Left colon (tissue), 2 donors: ENCODE results near the gene EXD3. TPM values are rescaled to one million over a fixed set of nuclear protein-coding genes. Genes with fewer than 3 reads are reported as not detected.
"Not testable (repeated sequence)": the region's sequence is repeated elsewhere in the genome, so short reads cannot be mapped to it uniquely, and the experiment has no call there.

ENCODE experiments used
- ATAC-seq: fragments of 200-7000 bp; cut with Tn5 transposase; one replicate; pipeline ENCODE4 v1.9.1; 2020; ENCODE audit warnings: mild to moderate bottlenecking, moderate library complexity
- DNase-seq, 2 donors: peaks; one replicate each; pipeline ENCODE4 v3.0.0-alpha.2; 2020
- intact Hi-C, 2 donors: fragments of 100-400 bp; cut with DNase I in 1 of 2; cut with micrococcal nuclease in 1 of 2; formaldehyde crosslinking; loops; one replicate each; pipeline versions ENCODE4 v1.11.2 to v1.14.0; 2022; cut with DNase I, micrococcal nuclease
- total RNA-seq, 2 donors: library from RNA; stranded (reverse); fragmentation: NEBNext Ultra II Directional; extraction: Animal tissue kit (Norgen Biotek cat#: 25700); gene quantifications; one replicate each; pipeline ENCODE4 v1.2.1, GENCODE V29; 2021
- donor health status: DM: no; HTN: no; CAD: no.
- donor health status: DM: yes; HTN: yes; CAD: no.

The EXD3 gene
- total RNA-seq, 2 donors from 2014 or later, result 44.1 to 57.3 TPM

- intact Hi-C loops, result no loop called here
- ATAC-seq (no peak), DNase-seq (no peak)
Observed at GRCh38 chr9:137421838-137422603, 941 bp downstream of the EXD3 start.

- intact Hi-C loops, result no loop called here
- ATAC-seq, result peak; percentile 13
- DNase-seq, result no peak
Observed at GRCh38 chr9:137417161-137418021, 5.6 kb downstream of the EXD3 start.

- ATAC-seq (no peak), DNase-seq (no peak)
- intact Hi-C loops, result no loop called here
Observed at GRCh38 chr9:137416563-137417151, 6.3 kb downstream of the EXD3 start.

- ATAC-seq (no peak), DNase-seq (no peak)
- intact Hi-C loops, result no loop called here
Observed at GRCh38 chr9:137416006-137416562, 6.9 kb downstream of the EXD3 start.

GRCh38 chr9:137415451-137415850 is 7.5 kb downstream of the EXD3 start:
- no peak for ATAC-seq
- DNase-seq, result no peak
- intact Hi-C loops, result no loop called here

- DNase-seq, result no peak
- no peak for ATAC-seq
Observed at GRCh38 chr9:137412431-137412830, 10.5 kb downstream of the EXD3 start.

GRCh38 chr9:137411645-137412380 is 11.1 kb downstream of the EXD3 start:
- intact Hi-C loops, result no loop called here
- ATAC-seq (no peak), DNase-seq (peak; percentile 65 to 68)

More at GRCh38 chr9:137412431-137412830, 10.5 kb downstream of the EXD3 start:
- intact Hi-C loops, result no loop called here

GRCh38 chr9:137411260-137411644 is 11.7 kb downstream of the EXD3 start:
- intact Hi-C loops, result no loop called here
- no peak for DNase-seq
- no peak for ATAC-seq

GRCh38 chr9:137410891-137411249 is 12.1 kb downstream of the EXD3 start:
- DNase-seq (no peak), ATAC-seq (no peak)
- intact Hi-C loops, result no loop called here

- intact Hi-C loops, ATAC-seq: not testable (repeated sequence)
Observed at GRCh38 chr9:137410236-137410890, 12.6 kb downstream of the EXD3 start.

GRCh38 chr9:137409515-137409914 is 13.4 kb downstream of the EXD3 start:
- no peak for ATAC-seq
- no peak for DNase-seq
- intact Hi-C loops, result loop anchor here (10.0 kb wide), 2 partner anchors 95 to 115 kb away; no protein-coding TSS in a partner anchor

More at GRCh38 chr9:137410236-137410890, 12.6 kb downstream of the EXD3 start:
- DNase-seq, result not testable (repeated sequence)

- DNase-seq (no peak), ATAC-seq (no peak)
- intact Hi-C loops, result loop anchor here (10.0 kb wide), 2 partner anchors 94 to 114 kb away; no protein-coding TSS in a partner anchor
Observed at GRCh38 chr9:137408651-137409405, 14.1 kb downstream of the EXD3 start.

GRCh38 chr9:137407590-137408300 is 15.2 kb downstream of the EXD3 start:
- no peak for DNase-seq
- intact Hi-C loops, result loop anchor here (10.0 kb wide), 2 partner anchors 93 to 113 kb away; no protein-coding TSS in a partner anchor
- ATAC-seq, result no peak

GRCh38 chr9:137406876-137407589 is 15.9 kb downstream of the EXD3 start:
- intact Hi-C loops, result loop anchor here (10.0 kb wide), 2 partner anchors 92 to 112 kb away; no protein-coding TSS in a partner anchor
- DNase-seq, result peak; percentile 64 to 84
- peak; percentile 86 for ATAC-seq

- intact Hi-C loops, result loop anchor here (10.0 kb wide), 2 partner anchors 91 to 111 kb away; no protein-coding TSS in a partner anchor
- ATAC-seq (peak; percentile 56), DNase-seq (peak; percentile 50 to 61)
Observed at GRCh38 chr9:137406085-137406760, 16.7 kb downstream of the EXD3 start.
